H1 (cell line): Measurements from ENCODE around the gene ROBO2. TPM values are rescaled to one million over a fixed set of nuclear protein-coding genes. Genes with fewer than 3 reads are reported as not detected.

Source experiments
- RXRA ChIP-seq: IDR thresholded peaks from 2 replicates; pipeline ENCODE4 v1.6.1; 2011; ENCODE audit warnings: low read depth, mild to moderate bottlenecking, low read length, moderate library complexity; ENCODE audit not compliant: insufficient read depth
- SIRT6 ChIP-seq: IDR thresholded peaks from one replicate; pipeline ENCODE4 v1.7.1; 2012; ENCODE audit warnings: low read length, inconsistent platforms
- polyA plus RNA-seq, 7 experiments: library from polyadenylated mRNA; depleted of rRNA in 3 of 7; stranded (reverse) in 5 of 7; unstranded in 2 of 7; fragments of >200 nt in 5 of 7; fragments of 200-250 nt in 2 of 7; gene quantifications; 1 replicate in 5 of 7; 2 replicates in 1 of 7; 4 replicates in 1 of 7; pipeline versions ENCODE4 v1.2.1 to v1.2.3, GENCODE V29; 2011 to 2013; ENCODE audit warnings: missing spikeins in 2 of 7, mixed read lengths in 2 of 7
- total RNA-seq: library from RNA; stranded (reverse); fragmentation: NEBNext Ultra II Directional; extraction: Animal tissue kit (Norgen Biotek cat#: 25700); gene quantifications from 2 replicates; pipeline ENCODE4 v1.2.1, GENCODE V29; 2021
- TF ChIP-seq, protein P1 (sequence below): fragments of 300-600 bp; sonication (generic); IDR thresholded peaks from 2 replicates; pipeline ENCODE4 v1.7.1; 2012; ENCODE audit warnings: low read length, moderate library complexity, mild to moderate bottlenecking, inconsistent platforms; ENCODE audit not compliant: insufficient replicate concordance
- TF ChIP-seq, protein P2 (sequence below), 3 experiments: IDR thresholded peaks; 1 replicate in 2 of 3; 2 replicates in 1 of 3; pipeline versions ENCODE4 v1.5.1 to v1.6.1; 2011; ENCODE audit warnings: low read length in 3 of 3, mild to moderate bottlenecking in 3 of 3, inconsistent platforms in 2 of 3, low read depth in 1 of 3, moderate library complexity in 1 of 3; ENCODE audit not compliant: insufficient read depth in 1 of 3; ENCODE audit errors: control extremely low read depth in 1 of 3

The ROBO2 gene
- total and polyA plus RNA-seq, 2 of the 8 experiments (the other 6 are each of a cell fraction or from before 2014, with no cell fraction given), result 1.5 to 2.9 TPM

DNA sequence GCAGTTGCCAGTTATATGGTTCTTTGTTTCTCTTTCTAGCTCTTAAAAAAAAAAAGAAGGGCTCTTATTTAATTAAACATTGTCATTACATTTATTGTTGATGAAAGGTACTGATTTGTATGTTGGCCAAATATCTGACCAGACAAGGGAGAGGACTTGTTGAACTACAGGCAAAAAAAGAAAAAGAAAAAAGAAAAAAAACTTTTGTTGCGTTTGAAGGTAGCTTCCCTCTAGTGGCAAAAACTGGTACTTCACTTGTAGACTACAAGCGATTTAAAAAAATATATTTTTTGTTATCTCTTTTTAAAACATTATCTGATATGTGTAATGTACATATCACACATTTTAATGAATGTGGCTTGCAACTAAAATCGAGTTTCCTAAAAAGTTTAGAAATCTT is 280.6 kb downstream of the ROBO2 start (continued):
- TF ChIP-seq, protein P1, sequence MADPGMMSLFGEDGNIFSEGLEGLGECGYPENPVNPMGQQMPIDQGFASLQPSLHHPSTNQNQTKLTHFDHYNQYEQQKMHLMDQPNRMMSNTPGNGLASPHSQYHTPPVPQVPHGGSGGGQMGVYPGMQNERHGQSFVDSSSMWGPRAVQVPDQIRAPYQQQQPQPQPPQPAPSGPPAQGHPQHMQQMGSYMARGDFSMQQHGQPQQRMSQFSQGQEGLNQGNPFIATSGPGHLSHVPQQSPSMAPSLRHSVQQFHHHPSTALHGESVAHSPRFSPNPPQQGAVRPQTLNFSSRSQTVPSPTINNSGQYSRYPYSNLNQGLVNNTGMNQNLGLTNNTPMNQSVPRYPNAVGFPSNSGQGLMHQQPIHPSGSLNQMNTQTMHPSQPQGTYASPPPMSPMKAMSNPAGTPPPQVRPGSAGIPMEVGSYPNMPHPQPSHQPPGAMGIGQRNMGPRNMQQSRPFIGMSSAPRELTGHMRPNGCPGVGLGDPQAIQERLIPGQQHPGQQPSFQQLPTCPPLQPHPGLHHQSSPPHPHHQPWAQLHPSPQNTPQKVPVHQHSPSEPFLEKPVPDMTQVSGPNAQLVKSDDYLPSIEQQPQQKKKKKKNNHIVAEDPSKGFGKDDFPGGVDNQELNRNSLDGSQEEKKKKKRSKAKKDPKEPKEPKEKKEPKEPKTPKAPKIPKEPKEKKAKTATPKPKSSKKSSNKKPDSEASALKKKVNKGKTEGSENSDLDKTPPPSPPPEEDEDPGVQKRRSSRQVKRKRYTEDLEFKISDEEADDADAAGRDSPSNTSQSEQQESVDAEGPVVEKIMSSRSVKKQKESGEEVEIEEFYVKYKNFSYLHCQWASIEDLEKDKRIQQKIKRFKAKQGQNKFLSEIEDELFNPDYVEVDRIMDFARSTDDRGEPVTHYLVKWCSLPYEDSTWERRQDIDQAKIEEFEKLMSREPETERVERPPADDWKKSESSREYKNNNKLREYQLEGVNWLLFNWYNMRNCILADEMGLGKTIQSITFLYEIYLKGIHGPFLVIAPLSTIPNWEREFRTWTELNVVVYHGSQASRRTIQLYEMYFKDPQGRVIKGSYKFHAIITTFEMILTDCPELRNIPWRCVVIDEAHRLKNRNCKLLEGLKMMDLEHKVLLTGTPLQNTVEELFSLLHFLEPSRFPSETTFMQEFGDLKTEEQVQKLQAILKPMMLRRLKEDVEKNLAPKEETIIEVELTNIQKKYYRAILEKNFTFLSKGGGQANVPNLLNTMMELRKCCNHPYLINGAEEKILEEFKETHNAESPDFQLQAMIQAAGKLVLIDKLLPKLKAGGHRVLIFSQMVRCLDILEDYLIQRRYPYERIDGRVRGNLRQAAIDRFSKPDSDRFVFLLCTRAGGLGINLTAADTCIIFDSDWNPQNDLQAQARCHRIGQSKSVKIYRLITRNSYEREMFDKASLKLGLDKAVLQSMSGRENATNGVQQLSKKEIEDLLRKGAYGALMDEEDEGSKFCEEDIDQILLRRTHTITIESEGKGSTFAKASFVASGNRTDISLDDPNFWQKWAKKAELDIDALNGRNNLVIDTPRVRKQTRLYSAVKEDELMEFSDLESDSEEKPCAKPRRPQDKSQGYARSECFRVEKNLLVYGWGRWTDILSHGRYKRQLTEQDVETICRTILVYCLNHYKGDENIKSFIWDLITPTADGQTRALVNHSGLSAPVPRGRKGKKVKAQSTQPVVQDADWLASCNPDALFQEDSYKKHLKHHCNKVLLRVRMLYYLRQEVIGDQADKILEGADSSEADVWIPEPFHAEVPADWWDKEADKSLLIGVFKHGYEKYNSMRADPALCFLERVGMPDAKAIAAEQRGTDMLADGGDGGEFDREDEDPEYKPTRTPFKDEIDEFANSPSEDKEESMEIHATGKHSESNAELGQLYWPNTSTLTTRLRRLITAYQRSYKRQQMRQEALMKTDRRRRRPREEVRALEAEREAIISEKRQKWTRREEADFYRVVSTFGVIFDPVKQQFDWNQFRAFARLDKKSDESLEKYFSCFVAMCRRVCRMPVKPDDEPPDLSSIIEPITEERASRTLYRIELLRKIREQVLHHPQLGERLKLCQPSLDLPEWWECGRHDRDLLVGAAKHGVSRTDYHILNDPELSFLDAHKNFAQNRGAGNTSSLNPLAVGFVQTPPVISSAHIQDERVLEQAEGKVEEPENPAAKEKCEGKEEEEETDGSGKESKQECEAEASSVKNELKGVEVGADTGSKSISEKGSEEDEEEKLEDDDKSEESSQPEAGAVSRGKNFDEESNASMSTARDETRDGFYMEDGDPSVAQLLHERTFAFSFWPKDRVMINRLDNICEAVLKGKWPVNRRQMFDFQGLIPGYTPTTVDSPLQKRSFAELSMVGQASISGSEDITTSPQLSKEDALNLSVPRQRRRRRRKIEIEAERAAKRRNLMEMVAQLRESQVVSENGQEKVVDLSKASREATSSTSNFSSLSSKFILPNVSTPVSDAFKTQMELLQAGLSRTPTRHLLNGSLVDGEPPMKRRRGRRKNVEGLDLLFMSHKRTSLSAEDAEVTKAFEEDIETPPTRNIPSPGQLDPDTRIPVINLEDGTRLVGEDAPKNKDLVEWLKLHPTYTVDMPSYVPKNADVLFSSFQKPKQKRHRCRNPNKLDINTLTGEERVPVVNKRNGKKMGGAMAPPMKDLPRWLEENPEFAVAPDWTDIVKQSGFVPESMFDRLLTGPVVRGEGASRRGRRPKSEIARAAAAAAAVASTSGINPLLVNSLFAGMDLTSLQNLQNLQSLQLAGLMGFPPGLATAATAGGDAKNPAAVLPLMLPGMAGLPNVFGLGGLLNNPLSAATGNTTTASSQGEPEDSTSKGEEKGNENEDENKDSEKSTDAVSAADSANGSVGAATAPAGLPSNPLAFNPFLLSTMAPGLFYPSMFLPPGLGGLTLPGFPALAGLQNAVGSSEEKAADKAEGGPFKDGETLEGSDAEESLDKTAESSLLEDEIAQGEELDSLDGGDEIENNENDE, result peak; percentile 46
- no peak for TF ChIP-seq RXRA
- no peak for TF ChIP-seq SIRT6
- TF ChIP-seq, protein P2, sequence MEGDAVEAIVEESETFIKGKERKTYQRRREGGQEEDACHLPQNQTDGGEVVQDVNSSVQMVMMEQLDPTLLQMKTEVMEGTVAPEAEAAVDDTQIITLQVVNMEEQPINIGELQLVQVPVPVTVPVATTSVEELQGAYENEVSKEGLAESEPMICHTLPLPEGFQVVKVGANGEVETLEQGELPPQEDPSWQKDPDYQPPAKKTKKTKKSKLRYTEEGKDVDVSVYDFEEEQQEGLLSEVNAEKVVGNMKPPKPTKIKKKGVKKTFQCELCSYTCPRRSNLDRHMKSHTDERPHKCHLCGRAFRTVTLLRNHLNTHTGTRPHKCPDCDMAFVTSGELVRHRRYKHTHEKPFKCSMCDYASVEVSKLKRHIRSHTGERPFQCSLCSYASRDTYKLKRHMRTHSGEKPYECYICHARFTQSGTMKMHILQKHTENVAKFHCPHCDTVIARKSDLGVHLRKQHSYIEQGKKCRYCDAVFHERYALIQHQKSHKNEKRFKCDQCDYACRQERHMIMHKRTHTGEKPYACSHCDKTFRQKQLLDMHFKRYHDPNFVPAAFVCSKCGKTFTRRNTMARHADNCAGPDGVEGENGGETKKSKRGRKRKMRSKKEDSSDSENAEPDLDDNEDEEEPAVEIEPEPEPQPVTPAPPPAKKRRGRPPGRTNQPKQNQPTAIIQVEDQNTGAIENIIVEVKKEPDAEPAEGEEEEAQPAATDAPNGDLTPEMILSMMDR (IDR thresholded peaks at IDR 0.05; ENCODE audit: control extremely low read depth in 1 of 3, insufficient read depth in 1 of 3, low read depth in 1 of 3, low read length in 3 of 3), result peak in 2 of 3 experiments; percentile 35 to 39; a peak in 2 of 4 replicates
